Measurements from ENCODE around the gene GINS2.

GRCh38 chr16:85631802-85632393 lies 56.9 kb downstream of the GINS2 start:
- TF ChIP-seq, protein P1, sequence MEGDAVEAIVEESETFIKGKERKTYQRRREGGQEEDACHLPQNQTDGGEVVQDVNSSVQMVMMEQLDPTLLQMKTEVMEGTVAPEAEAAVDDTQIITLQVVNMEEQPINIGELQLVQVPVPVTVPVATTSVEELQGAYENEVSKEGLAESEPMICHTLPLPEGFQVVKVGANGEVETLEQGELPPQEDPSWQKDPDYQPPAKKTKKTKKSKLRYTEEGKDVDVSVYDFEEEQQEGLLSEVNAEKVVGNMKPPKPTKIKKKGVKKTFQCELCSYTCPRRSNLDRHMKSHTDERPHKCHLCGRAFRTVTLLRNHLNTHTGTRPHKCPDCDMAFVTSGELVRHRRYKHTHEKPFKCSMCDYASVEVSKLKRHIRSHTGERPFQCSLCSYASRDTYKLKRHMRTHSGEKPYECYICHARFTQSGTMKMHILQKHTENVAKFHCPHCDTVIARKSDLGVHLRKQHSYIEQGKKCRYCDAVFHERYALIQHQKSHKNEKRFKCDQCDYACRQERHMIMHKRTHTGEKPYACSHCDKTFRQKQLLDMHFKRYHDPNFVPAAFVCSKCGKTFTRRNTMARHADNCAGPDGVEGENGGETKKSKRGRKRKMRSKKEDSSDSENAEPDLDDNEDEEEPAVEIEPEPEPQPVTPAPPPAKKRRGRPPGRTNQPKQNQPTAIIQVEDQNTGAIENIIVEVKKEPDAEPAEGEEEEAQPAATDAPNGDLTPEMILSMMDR (conservative IDR thresholded peaks at IDR 0.05; ENCODE audit: low read depth, low read length) = peak; percentile 33
- TF ChIP-seq EZH2 (IDR thresholded peaks at IDR 0.05; ENCODE audit: borderline replicate concordance, low read depth, low read length, poor library complexity, severe bottlenecking) = no peak

Data from A673 (cell line).